Caco-2 (cell line): Measurements from ENCODE around the gene SLC17A7. TPM values are rescaled to one million over a fixed set of nuclear protein-coding genes. Genes with fewer than 3 reads are reported as not detected.

ENCODE experiments used
- BruUV-seq: library from RNA; stranded (reverse); fragments of 400-500 nt; replicated peaks from 2 replicates; lab custom pipeline; 2021; lab: Mats Ljungman, UMichigan
- CTCF ChIA-PET: fragments of 300-600 bp; sonication (Branson Sonifier 250); formaldehyde crosslinking; loops from one replicate; lab custom pipeline; 2022; ENCODE audit warnings: antibody characterized with exemption; lab: Charles Lee
- POLR2A ChIA-PET: fragments of 300-600 bp; sonication (Branson Sonifier 250); formaldehyde crosslinking; loops from one replicate; lab custom pipeline; 2022; ENCODE audit warnings: antibody characterized with exemption; lab: Charles Lee
- DNase-seq, 2 experiments: peaks; one replicate each; pipeline versions ENCODE4 v3.0.0 to v3.0.0-alpha.2; 2020 to 2022
- H3K27me3 ChIP-seq: replicated peaks from 2 replicates; pipeline ENCODE4 v1.6.0; 2011; ENCODE audit warnings: low read length; ENCODE audit not compliant: control insufficient read depth, insufficient read depth
- H3K36me3 ChIP-seq: 2 replicates; pipeline ENCODE4 v1.5.1; 2011; ENCODE audit warnings: low read length; ENCODE audit not compliant: control insufficient read depth, insufficient read depth
- H3K4me1 ChIP-seq: fragments of 250-450 bp; sonication (Bioruptor Pico); 2 replicates; pipeline ENCODE4 v1.5.1; 2020; ENCODE audit warnings: mild to moderate bottlenecking
- H3K4me3 ChIP-seq: 2 replicates; pipeline ENCODE4 v1.5.1; 2011; ENCODE audit warnings: low read depth, mild to moderate bottlenecking, control low read depth, low read length
- H3K9me3 ChIP-seq: fragments of 250-450 bp; sonication (Bioruptor Pico); 2 replicates; pipeline ENCODE4 v1.5.1; 2020; ENCODE audit warnings: mild to moderate bottlenecking, moderate library complexity
- H3K27ac Mint-ChIP-seq: one replicate; pipeline ENCODE4 v1.8.0; 2022; ENCODE audit warnings: mixed read lengths; ENCODE audit not compliant: unreplicated experiment
- H3K27me3 Mint-ChIP-seq: one replicate; pipeline ENCODE4 v1.8.0; 2022; ENCODE audit warnings: mixed read lengths; ENCODE audit not compliant: insufficient read depth, unreplicated experiment
- H3K36me3 Mint-ChIP-seq: one replicate; pipeline ENCODE4 v1.8.0; 2022; ENCODE audit warnings: mild to moderate bottlenecking, mixed read lengths; ENCODE audit not compliant: insufficient read depth, unreplicated experiment
- H3K4me1 Mint-ChIP-seq: one replicate; pipeline ENCODE4 v1.8.0; 2022; ENCODE audit warnings: low read depth, mixed read lengths; ENCODE audit not compliant: unreplicated experiment
- H3K4me3 Mint-ChIP-seq: one replicate; pipeline ENCODE4 v1.8.0; 2022; ENCODE audit warnings: mild to moderate bottlenecking, moderate library complexity, mixed read lengths; ENCODE audit not compliant: unreplicated experiment
- H3K9me3 Mint-ChIP-seq: one replicate; pipeline ENCODE4 v1.8.0; 2022; ENCODE audit warnings: mixed read lengths; ENCODE audit not compliant: unreplicated experiment
- CTCF ChIP-seq, 2 experiments: fragments of 200-600 bp in 1 of 2; IDR thresholded peaks; 1 replicate in 1 of 2; 2 replicates in 1 of 2; pipeline versions ENCODE4 v1.5.1 to v1.8.0; 2011 to 2022; ENCODE audit warnings: antibody characterized with exemption in 1 of 2, control low read depth in 1 of 2, inconsistent platforms in 1 of 2, low read depth in 1 of 2, low read length in 1 of 2, mild to moderate bottlenecking in 1 of 2, moderate library complexity in 1 of 2; ENCODE audit not compliant: insufficient read depth in 1 of 2, severe bottlenecking in 1 of 2, unreplicated experiment in 1 of 2
- intact Hi-C: fragments of 100-400 bp; cut with micrococcal nuclease; formaldehyde crosslinking; loops from one replicate; pipeline ENCODE4 v1.10.0; 2022; ENCODE audit not compliant: unreplicated experiment
- total RNA-seq: library from RNA; stranded (reverse); gene quantifications from 2 replicates; pipeline ENCODE4 v1.2.3, GENCODE V29; 2022

The SLC17A7 gene
- total RNA-seq, 1 experiment from 2014 or later, result 0.36 TPM

- ChIA-PET CTCF (no interaction called here), POLR2A (no interaction called here)
- H3K4me3 ChIP-seq, result no peak overlapping the region
- Mint-ChIP-seq H3K27ac (no peak overlapping the region), H3K9me3 (no peaks in the 10 kb centered on the region), H3K36me3 (peaks cover 6% of the 10 kb centered on the region), H3K4me3 (no peak overlapping the region), H3K4me1 (no peaks in the 10 kb centered on the region), H3K27me3 (peaks cover 6% of the 10 kb centered on the region)
- H3K36me3 ChIP-seq, result no peaks in the 10 kb centered on the region
- intact Hi-C loops, result no loop called here
- no peak for TF ChIP-seq CTCF (IDR thresholded peaks at IDR 0.05; ENCODE audit: insufficient read depth in 1 of 2, low read depth in 1 of 2, low read length in 1 of 2, severe bottlenecking in 1 of 2, unreplicated experiment in 1 of 2)
- DNase-seq, result no peak
- BruUV-seq, result no TSS peak
- H3K27me3 ChIP-seq, result no peaks in the 10 kb centered on the region
- H3K4me1 ChIP-seq, result no peaks in the 10 kb centered on the region
- no peaks in the 10 kb centered on the region for H3K9me3 ChIP-seq
Observed at GRCh38 chr19:49411681-49412326, 29.5 kb downstream of the SLC17A7 start.

- H3K27me3 ChIP-seq, result no peaks in the 10 kb centered on the region
- H3K27me3 Mint-ChIP-seq, result peaks cover 6% of the 10 kb centered on the region
- peaks cover 6% of the 10 kb centered on the region for H3K36me3 Mint-ChIP-seq
- BruUV-seq, result no TSS peak
- ChIA-PET CTCF (interaction anchor here (0.7 kb wide), 1 partner anchor 37 kb away, joined by 4 read pairs; no protein-coding TSS in a partner anchor), POLR2A (no interaction called here)
- H3K4me3 ChIP-seq, result no peak overlapping the region
- TF ChIP-seq CTCF (IDR thresholded peaks at IDR 0.05; ENCODE audit: insufficient read depth in 1 of 2, low read depth in 1 of 2, low read length in 1 of 2, severe bottlenecking in 1 of 2, unreplicated experiment in 1 of 2), result no peak
- no peak for DNase-seq
- intact Hi-C loops, result no loop called here
- H3K9me3 Mint-ChIP-seq, result no peaks in the 10 kb centered on the region
- no peak overlapping the region for H3K27ac Mint-ChIP-seq
- no peaks in the 10 kb centered on the region for H3K9me3 ChIP-seq
- no peaks in the 10 kb centered on the region for H3K4me1 ChIP-seq
- no peak overlapping the region for H3K4me3 Mint-ChIP-seq
- H3K36me3 ChIP-seq, result no peaks in the 10 kb centered on the region
- H3K4me1 Mint-ChIP-seq, result no peaks in the 10 kb centered on the region
Observed at GRCh38 chr19:49409441-49410029, 31.8 kb downstream of the SLC17A7 start.

DNA sequence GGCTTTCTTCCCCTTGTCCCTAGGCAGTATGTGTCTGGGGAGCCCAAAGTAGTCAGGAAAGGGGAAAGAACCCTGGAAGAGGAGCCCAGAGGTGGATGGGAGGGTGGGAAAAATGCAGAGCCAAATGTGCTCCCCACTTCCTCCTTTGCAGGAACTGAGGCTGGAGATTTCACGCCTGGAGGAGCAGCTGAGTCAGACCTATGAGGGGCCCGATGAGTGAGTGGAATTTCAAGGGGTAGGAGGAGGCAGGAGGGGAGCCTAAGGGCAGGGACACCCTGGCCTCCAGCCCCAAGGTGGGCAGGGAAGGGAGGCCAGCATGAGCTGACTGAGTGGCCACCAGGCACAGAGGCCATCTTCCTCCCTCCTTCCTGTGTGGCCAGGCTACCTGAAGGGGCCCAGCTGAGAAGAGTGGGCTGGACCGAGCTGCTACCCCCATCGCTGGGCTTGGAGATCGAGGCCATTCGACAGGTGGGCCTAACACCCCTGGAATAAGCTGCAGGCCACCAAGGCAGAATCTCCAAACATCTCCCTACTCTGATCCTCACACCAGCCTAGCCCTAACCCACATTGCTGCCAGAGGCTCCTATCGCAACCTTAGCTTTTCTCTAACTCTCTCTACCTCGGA is 32.4 kb downstream of the SLC17A7 start:
- no peaks in the 10 kb centered on the region for H3K9me3 Mint-ChIP-seq
- no peaks in the 10 kb centered on the region for H3K4me1 ChIP-seq
- H3K36me3 Mint-ChIP-seq, result peaks cover 6% of the 10 kb centered on the region
- H3K27ac Mint-ChIP-seq, result no peak overlapping the region
- no peak for DNase-seq
- TF ChIP-seq CTCF (IDR thresholded peaks at IDR 0.05; ENCODE audit: insufficient read depth in 1 of 2, low read depth in 1 of 2, low read length in 1 of 2, severe bottlenecking in 1 of 2, unreplicated experiment in 1 of 2), result no peak
- no TSS peak for BruUV-seq
- no peak overlapping the region for H3K4me3 Mint-ChIP-seq
- no peaks in the 10 kb centered on the region for H3K36me3 ChIP-seq
- H3K9me3 ChIP-seq, result no peaks in the 10 kb centered on the region
- H3K4me1 Mint-ChIP-seq, result no peaks in the 10 kb centered on the region
- H3K27me3 Mint-ChIP-seq, result peaks cover 6% of the 10 kb centered on the region
- POLR2A ChIA-PET, result no interaction called here
- intact Hi-C loops, result no loop called here
- H3K4me3 ChIP-seq, result no peak overlapping the region
- CTCF ChIA-PET, result interaction anchor here (0.6 kb wide), 1 partner anchor 123 kb away, joined by 6 read pairs; no protein-coding TSS in a partner anchor
- no peaks in the 10 kb centered on the region for H3K27me3 ChIP-seq
